Stimulated activated CD4-positive, alpha-beta T cell treated with anti-CD3 and anti-CD28 coated beads, Interleukin-4, amount 100 ng/mL, for 1 hour (primary cell): ENCODE results near the gene HSD17B12.

Experiments
- DNase-seq: peaks from one replicate; pipeline ENCODE4 v3.0.0-alpha.2; 2020

The HSD17B12 gene

GRCh38 chr11:43812471-43812870 lies 131.9 kb downstream of the HSD17B12 start:
- DNase-seq: no peak

GRCh38 chr11:43818220-43818619 lies 137.7 kb downstream of the HSD17B12 start:
- DNase-seq: no peak

- no peak for DNase-seq
Measured at GRCh38 chr11:43819926-43820325, 139.4 kb downstream of the HSD17B12 start.

- no peak for DNase-seq
Measured at GRCh38 chr11:43823316-43823715, 142.8 kb downstream of the HSD17B12 start.

- DNase-seq: no peak
Measured at GRCh38 chr11:43823851-43824250, 143.3 kb downstream of the HSD17B12 start.

GRCh38 chr11:43825217-43825816 lies 144.8 kb downstream of the HSD17B12 start:
- DNase-seq: no peak

GRCh38 chr11:43830928-43831440 lies 150.4 kb downstream of the HSD17B12 start:
- DNase-seq: peak; percentile 51

GRCh38 chr11:43832536-43832935 lies 152.0 kb downstream of the HSD17B12 start:
- no peak for DNase-seq

- no peak for DNase-seq
Measured at GRCh38 chr11:43833657-43834073, 153.1 kb downstream of the HSD17B12 start.

- DNase-seq: no peak
Measured at GRCh38 chr11:43834286-43834685, 153.7 kb downstream of the HSD17B12 start.

- no peak for DNase-seq
Measured at GRCh38 chr11:43835104-43835503, 154.6 kb downstream of the HSD17B12 start.

- DNase-seq: no peak
Measured at GRCh38 chr11:43837879-43838278, 157.3 kb downstream of the HSD17B12 start.

- DNase-seq: no peak
Measured at GRCh38 chr11:43842021-43842420, 161.5 kb downstream of the HSD17B12 start.

GRCh38 chr11:43845816-43846215 lies 165.3 kb downstream of the HSD17B12 start:
- no peak for DNase-seq

GRCh38 chr11:43852057-43852636 lies 171.6 kb downstream of the HSD17B12 start:
- peak; percentile 65 for DNase-seq

- DNase-seq: no peak
Measured at GRCh38 chr11:43853781-43854180, 173.2 kb downstream of the HSD17B12 start.

GRCh38 chr11:43856993-43857392 lies 176.5 kb downstream of the HSD17B12 start:
- no peak for DNase-seq

GRCh38 chr11:43861141-43861540 lies 180.6 kb downstream of the HSD17B12 start:
- no peak for DNase-seq

- no peak for DNase-seq
Measured at GRCh38 chr11:43866520-43866919, 186.0 kb downstream of the HSD17B12 start.

GRCh38 chr11:43866969-43867368 lies 186.4 kb downstream of the HSD17B12 start:
- no peak for DNase-seq

- DNase-seq: no peak
Measured at GRCh38 chr11:43868852-43869567, 188.5 kb downstream of the HSD17B12 start.

GRCh38 chr11:43871051-43871450 lies 190.5 kb downstream of the HSD17B12 start:
- no peak for DNase-seq

GRCh38 chr11:43872995-43873394 lies 192.5 kb downstream of the HSD17B12 start:
- no peak for DNase-seq

- no peak for DNase-seq
Measured at GRCh38 chr11:43874078-43874477, 193.5 kb downstream of the HSD17B12 start.
